LoVo (cell line): Measurements from ENCODE around the gene C1QTNF12.

Source experiments
- DNase-seq: peaks from one replicate; pipeline ENCODE4 v3.0.0-alpha.2; 2016; ENCODE audit warnings: low spot score

The C1QTNF12 gene

GRCh38 chr1:1213345-1214265, 32.9 kb downstream of the C1QTNF12 start, which contains the start of gene TNFRSF4:
Gene TNFRSF4, minus strand, starts transcription at chr1:1214153. Its CDS starts 26 bp downstream, at chr1:1214127.
- no peak for DNase-seq

- no peak for DNase-seq
Measured at GRCh38 chr1:1212780-1213344, 33.7 kb downstream of the C1QTNF12 start.

- DNase-seq, result no peak
Measured at GRCh38 chr1:1211541-1212441, 34.7 kb downstream of the C1QTNF12 start.

- no peak for DNase-seq
Measured at GRCh38 chr1:1210726-1211540, 35.6 kb downstream of the C1QTNF12 start.

- no peak for DNase-seq
Measured at GRCh38 chr1:1208713-1209433, 37.6 kb downstream of the C1QTNF12 start.

- DNase-seq, result no peak
Measured at GRCh38 chr1:1207571-1207892, 39.0 kb downstream of the C1QTNF12 start.

GRCh38 chr1:1206966-1207531, 39.5 kb downstream of the C1QTNF12 start:
- DNase-seq, result no peak

GRCh38 chr1:1206376-1206965, 40.1 kb downstream of the C1QTNF12 start, which contains the start of gene TNFRSF18:
Gene TNFRSF18, minus strand, starts transcription at chr1:1206592. Its CDS starts 21 bp downstream, at chr1:1206571.
- DNase-seq, result no peak

- DNase-seq, result no peak
Measured at GRCh38 chr1:1205769-1206375, 40.6 kb downstream of the C1QTNF12 start.

- no peak for DNase-seq
Measured at GRCh38 chr1:1204998-1205768, 41.3 kb downstream of the C1QTNF12 start.

- DNase-seq, result no peak
Measured at GRCh38 chr1:1204425-1204920, 42.0 kb downstream of the C1QTNF12 start.

GRCh38 chr1:1203561-1204424, 42.7 kb downstream of the C1QTNF12 start:
- no peak for DNase-seq

- no peak for DNase-seq
Measured at GRCh38 chr1:1202831-1203560, 43.5 kb downstream of the C1QTNF12 start.

GRCh38 chr1:1200876-1201810, 45.4 kb downstream of the C1QTNF12 start:
- DNase-seq, result peak; percentile 3

- no peak for DNase-seq
Measured at GRCh38 chr1:1199961-1200875, 46.3 kb downstream of the C1QTNF12 start.
